Esophagus squamous epithelium (tissue), 4 donors: ENCODE results near the gene ATPAF1.

Source experiments
- CTCF ChIP-seq, 6 experiments: fragments of 450-650 bp in 4 of 6; fragments of 200-600 bp in 2 of 6; sonication (generic) in 2 of 6; IDR thresholded peaks; one replicate each; pipeline ENCODE4 v1.5.1; 2016 to 2019; ENCODE audit warnings: antibody characterized with exemption in 6 of 6, mild to moderate bottlenecking in 4 of 6, moderate library complexity in 4 of 6
- POLR2A ChIP-seq, 4 donors: fragments of 450-650 bp; IDR thresholded peaks; one replicate each; pipeline ENCODE4 v1.6.1; 2017; ENCODE audit warnings: antibody characterized with exemption in 4 of 4, mild to moderate bottlenecking in 4 of 4, moderate library complexity in 3 of 4

- no peak for TF ChIP-seq CTCF (IDR thresholded peaks at IDR 0.05)
- no peak for TF ChIP-seq POLR2A (IDR thresholded peaks at IDR 0.05)
Measured at GRCh38 chr1:46583494-46583893, 84.7 kb downstream of the ATPAF1 start.
